ENCODE results near the gene EEF1AKMT2.

DNA sequence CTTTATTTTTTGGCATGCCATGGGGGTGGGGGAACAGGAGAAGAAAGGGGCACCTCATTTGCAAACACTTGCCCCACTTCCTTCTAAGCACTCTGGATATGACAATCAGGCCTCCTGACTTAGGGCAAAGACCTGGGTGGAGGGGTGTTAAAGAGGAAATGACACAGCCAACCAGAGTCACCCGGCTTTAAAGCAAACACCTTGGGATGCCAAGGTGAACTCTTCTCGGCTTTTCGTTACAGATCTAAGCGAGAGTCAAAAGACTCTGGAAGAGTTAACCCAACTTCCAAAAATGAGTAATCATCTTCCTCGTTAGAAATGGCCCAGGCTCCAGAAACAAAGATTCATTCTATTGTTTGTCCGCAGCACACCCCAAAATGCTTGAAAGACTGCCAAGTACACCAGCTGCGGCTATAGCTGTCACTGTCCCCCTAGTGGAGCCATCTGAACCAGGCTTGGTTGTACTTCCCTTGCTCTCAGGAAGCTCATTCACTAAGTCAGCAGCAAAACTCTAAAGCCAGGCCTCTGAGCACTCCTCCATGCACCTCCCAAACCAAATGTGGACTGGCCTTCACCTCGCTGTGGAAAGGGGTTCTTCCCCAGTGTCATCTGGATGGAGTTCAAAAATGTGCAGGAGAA is 72.4 kb downstream of the EEF1AKMT2 start:
- TF ChIP-seq EP300 (IDR thresholded peaks at IDR 0.05; ENCODE audit: borderline replicate concordance) (no peak), YY1 (IDR thresholded peaks at IDR 0.05; ENCODE audit: low read depth) (no peak), RAD21 (IDR thresholded peaks at IDR 0.05; ENCODE audit: low read depth) (peak; percentile 29; the same call in 1 of the 2 replicates), TAF1 (IDR thresholded peaks at IDR 0.05; ENCODE audit: low read depth) (no peak), TCF12 (IDR thresholded peaks at IDR 0.05; ENCODE audit: low read depth) (no peak), NFIC (IDR thresholded peaks at IDR 0.05) (peak; percentile 62), CEBPB (IDR thresholded peaks at IDR 0.05) (no peak)
- TF ChIP-seq, protein P1, sequence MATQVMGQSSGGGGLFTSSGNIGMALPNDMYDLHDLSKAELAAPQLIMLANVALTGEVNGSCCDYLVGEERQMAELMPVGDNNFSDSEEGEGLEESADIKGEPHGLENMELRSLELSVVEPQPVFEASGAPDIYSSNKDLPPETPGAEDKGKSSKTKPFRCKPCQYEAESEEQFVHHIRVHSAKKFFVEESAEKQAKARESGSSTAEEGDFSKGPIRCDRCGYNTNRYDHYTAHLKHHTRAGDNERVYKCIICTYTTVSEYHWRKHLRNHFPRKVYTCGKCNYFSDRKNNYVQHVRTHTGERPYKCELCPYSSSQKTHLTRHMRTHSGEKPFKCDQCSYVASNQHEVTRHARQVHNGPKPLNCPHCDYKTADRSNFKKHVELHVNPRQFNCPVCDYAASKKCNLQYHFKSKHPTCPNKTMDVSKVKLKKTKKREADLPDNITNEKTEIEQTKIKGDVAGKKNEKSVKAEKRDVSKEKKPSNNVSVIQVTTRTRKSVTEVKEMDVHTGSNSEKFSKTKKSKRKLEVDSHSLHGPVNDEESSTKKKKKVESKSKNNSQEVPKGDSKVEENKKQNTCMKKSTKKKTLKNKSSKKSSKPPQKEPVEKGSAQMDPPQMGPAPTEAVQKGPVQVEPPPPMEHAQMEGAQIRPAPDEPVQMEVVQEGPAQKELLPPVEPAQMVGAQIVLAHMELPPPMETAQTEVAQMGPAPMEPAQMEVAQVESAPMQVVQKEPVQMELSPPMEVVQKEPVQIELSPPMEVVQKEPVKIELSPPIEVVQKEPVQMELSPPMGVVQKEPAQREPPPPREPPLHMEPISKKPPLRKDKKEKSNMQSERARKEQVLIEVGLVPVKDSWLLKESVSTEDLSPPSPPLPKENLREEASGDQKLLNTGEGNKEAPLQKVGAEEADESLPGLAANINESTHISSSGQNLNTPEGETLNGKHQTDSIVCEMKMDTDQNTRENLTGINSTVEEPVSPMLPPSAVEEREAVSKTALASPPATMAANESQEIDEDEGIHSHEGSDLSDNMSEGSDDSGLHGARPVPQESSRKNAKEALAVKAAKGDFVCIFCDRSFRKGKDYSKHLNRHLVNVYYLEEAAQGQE (IDR thresholded peaks at IDR 0.05; ENCODE audit: low read depth): no peak
- TF ChIP-seq, protein P2, sequence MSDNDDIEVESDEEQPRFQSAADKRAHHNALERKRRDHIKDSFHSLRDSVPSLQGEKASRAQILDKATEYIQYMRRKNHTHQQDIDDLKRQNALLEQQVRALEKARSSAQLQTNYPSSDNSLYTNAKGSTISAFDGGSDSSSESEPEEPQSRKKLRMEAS (IDR thresholded peaks at IDR 0.05): no peak
- TF ChIP-seq, protein P3, sequence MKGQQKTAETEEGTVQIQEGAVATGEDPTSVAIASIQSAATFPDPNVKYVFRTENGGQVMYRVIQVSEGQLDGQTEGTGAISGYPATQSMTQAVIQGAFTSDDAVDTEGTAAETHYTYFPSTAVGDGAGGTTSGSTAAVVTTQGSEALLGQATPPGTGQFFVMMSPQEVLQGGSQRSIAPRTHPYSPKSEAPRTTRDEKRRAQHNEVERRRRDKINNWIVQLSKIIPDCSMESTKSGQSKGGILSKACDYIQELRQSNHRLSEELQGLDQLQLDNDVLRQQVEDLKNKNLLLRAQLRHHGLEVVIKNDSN (IDR thresholded peaks at IDR 0.05): no peak
